CD4-positive, alpha-beta T cell treated with Interferon alpha-2 for 1 hour (primary cell): ENCODE data around the gene PHC2.

Source experiments
- DNase-seq, 2 donors: peaks; one replicate each; pipeline ENCODE4 v3.0.0-alpha.2; 2020 to 2022

The PHC2 gene

DNA sequence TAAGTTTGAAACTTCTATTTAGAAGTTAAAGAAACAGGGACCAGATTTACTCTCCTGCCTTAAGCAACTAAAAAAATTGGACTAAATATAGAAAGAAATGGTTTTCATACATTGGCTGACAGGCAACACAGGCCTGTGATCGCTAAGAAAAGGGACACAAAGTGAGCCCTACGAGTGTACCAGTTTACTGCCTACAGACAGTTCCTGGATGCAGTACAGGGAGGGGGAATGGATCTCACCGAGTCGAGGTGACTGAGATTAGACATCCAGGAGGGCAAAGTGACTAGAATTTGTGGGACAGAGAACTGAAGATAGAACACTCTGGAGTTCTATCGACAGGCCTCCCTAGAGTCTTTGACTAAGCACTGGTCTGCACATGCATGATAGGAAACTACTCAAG, 16.0 kb downstream of the PHC2 start:
- no peak for DNase-seq

DNA sequence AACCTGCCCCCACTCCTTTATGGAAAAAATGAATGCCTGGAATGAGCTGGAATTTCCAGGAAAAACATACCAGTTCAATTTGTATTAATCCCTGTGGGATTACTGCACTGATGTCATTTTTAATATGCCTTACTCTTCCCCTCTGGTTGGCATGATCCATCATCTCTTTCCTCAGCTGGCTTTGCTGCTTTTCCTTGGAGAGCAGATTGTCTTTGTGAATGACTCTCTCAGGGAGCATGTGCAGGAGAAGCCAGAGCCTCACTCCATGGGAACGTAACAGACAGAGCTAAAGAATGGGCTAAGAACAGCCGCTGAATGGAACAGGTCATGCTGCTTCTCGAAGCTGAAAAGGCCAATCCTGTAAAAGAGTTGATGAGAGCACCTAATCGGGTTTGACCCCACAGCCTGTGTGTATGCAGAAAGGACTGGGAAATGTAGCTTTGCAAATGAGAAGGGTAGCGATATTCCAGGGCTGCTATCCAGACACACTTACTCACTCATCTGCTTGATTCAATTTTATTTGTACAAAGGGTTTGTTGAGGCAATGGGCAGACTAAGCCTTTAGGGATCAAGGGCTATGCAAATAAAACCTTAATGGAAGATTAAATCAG, 20.7 kb downstream of the PHC2 start:
- no peak for DNase-seq

DNA sequence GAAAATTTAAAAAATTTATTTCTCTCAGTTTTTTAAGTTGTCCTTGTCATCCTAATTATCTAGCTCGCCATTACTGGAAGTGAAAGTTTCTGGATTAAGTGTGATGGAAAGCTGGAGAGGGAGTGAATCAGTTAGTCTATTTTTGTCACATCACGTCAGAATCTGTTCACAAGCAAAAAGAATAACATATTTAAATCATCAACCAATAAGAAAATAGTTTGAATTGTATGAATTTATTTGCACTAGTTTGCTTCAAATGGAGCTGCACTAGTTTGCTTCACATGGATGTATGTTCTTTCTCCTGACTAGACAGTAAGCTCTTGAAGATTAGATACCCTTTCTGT, 22.8 kb downstream of the PHC2 start:
- no peak for DNase-seq

DNA sequence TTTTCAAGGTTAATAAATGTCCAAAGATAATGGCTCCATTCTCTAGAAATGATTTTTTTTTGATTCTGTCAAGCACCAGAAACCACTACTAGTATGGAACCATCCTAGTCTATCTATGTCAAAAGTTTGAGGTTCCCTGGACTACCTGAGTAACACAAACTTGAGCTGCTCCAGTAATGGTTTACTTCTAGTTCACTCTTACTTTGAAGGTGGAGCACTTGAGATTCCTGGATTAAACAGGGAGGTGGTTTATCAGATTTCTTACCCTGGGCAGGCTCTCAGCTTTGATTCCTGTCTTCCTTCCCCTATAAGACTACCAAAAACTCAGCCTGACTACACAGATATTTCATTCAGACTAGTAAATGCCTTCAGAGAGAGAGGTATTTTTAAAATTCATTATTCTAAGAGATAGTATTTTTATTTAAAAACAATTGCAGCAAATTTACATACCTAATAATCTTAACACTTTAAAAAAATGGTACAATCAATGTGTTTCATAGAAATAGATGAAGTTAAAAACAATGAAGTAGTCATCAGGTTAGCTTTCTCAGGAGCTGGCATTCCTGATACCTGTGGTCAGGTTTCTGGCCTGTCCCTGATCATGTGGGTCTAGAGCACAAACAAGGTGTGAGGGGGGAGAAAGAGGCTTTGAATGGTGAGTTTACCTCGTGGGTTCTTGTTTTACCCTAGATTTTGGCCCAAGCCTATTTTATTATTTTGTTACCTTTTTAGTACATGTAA, 23.4 kb downstream of the PHC2 start:
- no peak for DNase-seq

DNA sequence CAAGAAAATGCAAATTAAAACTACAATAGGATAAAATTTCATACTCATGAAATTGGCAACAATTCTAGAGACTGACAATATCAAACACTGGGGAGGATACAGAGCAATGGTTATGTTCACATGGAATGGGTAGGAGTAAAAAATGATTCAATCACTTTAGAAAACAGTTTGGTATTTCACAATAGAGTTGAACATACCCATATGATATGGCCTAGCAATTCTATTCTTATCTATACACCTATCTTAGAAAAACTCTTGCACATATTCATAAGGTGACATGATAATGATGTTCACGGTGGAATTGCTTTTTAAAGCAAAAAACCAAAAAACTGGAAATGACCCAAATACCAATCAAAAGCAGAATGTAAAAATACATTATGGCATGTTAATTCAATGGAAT, 28.7 kb downstream of the PHC2 start:
- no peak for DNase-seq

DNA sequence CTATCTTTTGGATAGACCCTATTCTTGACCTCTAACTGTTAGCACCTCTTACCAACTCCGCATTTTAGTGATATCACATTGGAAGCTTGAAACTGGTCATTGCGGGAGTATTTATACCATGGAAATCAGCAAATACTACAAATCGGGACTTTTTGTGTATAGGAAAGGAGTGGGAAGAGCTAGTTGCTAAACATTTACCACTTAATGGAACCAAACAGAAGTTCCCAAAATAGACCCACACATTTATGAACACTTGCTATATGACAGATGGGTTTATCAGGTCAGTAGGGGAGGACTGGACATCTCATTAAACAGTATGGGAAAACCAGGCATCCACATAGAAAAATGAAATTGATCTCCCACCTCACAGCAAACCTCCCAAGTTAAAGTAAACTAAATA, 29.4 kb downstream of the PHC2 start:
- DNase-seq: no peak

DNA sequence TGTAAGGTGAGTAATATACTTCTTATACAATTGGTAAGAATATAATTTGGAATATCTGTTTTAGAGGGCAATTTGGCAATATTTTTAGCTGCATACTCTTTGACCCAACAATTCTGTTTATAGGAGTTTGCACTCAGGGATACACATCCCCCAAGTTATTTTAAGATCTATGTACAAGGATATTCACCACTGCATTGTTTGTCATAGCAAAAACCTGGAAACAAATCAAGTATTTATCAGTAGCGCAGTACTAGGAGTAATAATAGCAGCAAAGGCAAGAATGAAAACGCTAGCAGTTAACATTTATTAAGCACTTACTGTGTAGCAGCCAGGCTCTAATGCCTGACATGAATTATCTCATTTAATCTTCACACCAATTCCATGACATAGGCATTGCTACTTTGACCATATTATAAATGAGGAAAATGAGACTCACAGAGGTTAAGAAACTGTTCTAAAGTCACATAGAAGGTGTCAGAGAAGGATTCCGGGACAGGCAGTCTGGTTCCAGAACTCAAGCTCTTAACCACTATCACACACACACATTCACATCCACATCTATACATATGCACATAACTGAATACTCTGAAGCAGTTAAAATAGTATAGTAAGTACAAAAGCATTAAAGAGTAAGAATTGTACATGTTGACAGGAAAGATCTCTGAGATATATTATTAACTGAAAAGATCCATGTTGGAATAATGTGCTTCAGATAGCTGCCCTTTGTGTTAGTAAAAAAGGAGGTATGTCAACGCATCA, 30.6 kb downstream of the PHC2 start:
- no peak for DNase-seq

DNA sequence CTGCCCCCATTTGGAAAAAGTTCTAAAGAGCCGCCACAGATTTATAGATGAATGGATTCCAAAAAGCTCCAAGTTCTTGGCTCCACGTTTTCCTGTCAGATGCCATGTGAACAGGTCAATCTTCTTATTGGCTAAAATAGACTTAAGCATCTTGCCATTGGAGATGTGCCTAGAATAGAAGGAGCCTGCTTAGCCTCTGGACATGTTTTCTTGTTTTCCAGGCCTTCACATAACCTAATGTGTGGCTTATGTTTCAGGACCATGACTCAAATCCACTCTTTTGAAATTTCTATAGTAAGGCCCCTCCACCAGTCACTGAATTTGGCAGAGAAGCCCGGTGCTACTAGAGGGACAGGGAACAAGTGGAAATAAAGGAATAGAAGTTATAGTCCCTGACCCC, 31.5 kb downstream of the PHC2 start:
- no peak for DNase-seq

DNA sequence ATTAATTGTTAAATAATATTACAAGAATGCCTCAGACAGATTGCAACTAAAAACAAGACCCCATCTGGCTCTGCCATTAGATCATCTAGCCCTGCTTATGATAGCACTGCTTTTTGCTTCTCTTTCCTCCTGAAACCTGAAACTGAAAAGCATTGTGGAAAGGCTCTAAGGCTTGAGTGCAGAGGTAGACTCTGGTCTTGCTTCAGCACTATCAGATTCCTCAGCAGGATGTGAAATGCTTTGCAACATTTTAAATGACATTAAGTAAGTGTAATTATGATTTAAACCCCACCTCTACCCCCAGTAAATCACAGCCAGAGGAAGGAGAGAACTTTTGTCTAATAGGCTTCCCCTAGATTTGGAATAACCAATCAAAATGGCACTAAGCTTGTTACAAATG, 32.9 kb downstream of the PHC2 start:
- no peak for DNase-seq

DNA sequence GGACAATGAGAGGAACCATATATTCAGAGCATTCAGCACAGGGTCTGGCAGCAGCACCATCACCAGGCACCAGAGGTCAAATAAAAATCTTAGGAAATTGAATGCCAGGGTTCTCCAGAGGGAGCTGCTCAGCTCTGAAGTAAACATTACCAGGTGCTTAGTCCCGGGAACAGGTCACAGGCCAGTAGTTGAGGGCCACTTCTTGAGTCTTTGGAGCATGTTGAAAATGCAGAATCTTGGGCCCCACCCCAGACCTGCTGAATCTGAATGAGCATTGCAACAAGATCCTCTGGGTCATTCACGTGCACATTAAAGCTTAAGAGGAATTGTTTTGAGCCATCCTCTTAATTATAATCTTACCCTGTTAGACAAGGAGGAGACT, 33.8 kb downstream of the PHC2 start:
- no peak for DNase-seq

DNA sequence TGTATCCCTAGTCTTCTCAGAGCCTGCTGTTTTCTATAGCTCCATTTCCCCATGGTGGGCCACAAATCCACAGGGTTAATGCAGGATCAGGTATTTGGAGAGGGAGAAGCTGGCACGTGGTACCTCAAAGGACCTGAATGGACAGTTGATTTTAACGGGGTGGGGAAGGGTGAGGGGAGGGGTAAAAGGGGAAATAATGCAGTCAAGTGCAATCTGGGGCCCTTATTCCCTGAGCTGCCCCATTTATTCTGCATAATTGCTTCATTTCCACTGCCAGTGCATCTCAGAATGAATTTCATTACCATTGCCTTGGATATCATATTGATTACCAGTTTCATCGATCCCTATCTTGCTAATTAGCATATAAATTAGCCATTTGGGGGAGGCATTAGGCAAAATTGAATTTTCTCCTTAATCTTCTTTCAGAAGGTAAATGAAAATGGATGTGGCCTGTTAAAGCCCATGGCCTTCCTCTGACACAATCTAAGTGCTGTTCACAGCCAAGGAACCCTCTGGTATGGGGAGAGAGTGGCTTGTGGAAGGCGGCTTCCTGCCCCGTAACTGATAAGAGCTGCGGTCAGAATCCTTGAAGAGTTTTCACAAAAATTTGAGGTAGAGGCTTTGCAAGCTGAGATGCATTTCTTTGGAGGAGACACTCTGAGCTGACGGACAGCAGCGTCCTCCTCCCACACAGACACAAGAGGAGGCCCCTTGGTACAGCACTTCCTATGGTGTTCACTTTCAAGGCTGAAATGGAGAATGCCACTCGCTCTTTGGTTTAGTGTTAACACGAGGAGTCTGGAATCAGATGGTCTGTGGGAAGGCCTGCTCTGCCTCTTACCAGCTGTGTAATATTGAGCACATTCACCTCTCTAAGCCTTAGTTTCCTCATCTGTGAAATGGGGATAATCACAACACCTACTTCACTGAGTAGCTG, 34.4 kb downstream of the PHC2 start:
- DNase-seq: peak in 1 of 2 donors; percentile 3

DNA sequence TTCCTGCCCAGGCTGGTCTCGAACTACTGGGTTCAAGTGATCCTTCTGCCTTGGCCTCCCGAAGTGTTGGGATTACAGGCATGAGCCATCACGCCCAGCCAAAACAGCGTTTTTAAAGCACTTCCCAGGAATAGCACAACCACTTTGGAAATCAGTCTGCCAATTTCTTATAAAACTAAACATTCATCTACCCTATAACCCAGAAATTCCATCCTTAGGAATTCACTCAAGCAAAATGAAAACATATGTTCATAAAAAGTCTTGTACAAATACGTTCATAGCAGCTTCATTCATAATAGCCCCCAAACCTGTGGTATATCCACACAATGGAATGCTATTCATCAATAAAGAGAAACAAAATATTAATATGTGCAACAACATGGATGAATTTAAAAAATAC, 36.1 kb downstream of the PHC2 start:
- DNase-seq: no peak

DNA sequence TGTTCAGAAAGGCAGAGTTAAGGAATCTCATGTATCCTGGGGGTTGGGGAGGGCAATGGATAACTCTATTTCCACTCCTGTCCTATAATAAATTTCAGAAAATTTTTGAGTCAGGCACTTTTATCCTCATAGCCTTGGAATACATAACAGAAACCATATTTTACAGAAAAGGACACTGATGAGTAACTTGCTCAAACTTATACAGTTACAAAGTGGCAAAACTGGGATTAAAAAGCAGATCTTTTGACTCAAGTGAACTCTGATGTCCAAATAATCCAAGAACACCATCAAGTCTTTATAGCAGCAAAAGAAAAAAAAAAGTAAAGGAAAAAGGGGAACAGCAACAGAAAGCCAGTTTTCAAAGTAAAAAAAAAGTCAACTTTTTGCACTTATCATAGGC, 36.9 kb downstream of the PHC2 start:
- DNase-seq: no peak

DNA sequence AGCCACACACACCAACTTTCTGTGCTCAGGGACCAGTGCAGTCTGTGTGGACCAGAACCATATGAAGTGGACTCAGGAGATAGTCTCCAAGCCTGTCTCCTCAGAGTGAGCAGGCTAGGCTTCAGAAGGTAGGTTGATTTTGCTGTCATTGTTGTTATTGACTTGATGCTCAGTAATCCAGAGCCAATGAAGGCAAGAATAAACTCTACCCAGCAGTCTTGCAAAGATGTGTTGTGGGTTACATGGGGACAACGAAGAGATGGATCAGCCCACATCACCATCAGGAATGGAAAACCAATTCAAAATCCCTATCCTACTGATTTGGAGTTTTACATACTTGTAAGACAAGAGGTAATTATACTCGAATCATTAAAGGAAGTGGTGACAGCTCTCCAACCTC, 37.4 kb downstream of the PHC2 start:
- DNase-seq: no peak

DNA sequence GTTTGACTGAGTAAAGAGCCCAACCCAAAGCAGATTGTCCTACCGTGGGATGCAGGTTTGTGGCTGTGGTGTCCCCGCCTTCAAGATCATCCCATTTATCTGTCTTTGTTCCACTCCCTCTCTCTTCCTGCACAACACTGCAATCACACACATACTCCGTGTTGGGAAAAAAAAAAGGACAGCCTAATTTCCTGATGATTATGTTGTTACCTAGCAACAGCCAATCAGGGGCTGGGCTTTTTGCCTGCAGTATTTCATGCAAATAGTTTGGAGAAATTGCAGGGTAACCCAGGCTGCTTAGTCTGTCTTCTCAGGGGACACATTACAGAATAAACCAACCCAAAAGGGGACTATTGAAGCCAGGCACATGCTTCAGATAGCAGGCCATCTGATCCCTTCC, 38.3 kb downstream of the PHC2 start:
- no peak for DNase-seq

DNA sequence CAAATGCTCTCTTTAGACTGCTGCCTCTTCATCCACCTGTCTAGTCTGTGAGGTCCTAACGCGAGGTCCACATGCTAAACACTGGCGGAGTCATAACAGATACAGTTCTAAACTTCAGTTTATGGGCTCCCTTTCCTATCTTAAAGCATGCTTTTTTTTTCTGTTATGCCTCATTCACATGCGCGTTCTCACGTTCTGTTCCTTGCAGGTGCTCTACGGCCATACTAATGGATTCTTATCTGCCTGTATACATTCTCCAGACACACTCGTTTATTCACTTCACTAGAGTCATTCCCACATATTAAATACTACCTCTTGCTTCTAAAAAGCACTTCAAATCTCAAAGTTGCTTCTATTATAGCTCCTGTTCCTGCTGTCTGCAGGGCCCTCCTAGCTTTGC, 38.7 kb downstream of the PHC2 start:
- DNase-seq: no peak

DNA sequence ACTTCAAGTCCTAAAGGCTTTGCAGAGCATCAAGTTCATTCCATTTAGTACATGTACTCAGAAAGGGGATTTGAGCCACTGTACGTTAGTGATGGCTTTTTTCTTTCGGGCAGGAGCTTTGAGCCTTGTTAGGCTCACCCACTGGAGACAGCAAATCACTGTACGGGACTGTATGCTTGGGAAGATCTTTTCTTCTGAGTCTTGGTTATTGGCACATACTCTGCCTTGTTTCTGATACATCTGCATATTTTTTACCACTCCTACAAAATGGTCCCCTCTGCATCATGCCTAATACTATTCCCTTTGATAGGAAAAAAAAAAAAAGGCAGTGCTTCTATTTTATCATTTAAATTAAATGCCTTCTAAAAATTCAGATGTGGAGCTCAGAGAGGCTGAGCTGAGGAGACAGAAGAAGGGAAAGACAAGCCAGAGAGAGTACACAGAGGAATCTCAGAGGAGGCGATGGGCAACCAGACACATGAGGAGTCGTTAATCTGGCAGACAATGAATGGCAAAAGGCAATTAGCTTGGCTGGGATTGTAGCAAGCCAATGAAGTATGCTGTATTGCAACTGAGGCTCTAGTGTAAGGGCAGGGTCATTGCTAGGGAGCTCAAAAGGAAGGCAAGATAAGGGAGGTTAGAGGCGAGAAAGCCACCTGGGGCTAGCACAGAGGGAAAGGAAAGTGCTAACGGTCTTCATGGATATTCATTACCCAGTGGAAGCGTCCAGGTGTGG, 39.4 kb downstream of the PHC2 start:
- DNase-seq: no peak

DNA sequence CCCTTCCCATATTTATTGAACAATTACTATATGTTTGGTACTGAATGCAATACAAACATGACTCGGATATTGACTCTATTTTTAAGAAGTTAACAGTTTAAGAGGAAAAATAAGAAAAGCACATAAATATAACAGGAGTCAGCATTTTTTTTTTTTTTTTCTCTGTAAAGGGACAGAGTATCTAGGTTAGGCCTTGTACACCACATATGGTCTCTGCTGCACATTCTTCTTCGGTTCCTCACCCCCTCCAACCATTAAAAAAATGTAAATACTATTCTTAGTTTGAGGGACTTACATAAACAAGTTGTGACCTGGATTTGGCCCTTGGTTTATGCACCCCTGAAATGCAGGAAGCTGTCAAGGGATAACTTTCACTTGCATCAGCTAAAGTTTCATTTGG, 40.4 kb downstream of the PHC2 start:
- DNase-seq: no peak

DNA sequence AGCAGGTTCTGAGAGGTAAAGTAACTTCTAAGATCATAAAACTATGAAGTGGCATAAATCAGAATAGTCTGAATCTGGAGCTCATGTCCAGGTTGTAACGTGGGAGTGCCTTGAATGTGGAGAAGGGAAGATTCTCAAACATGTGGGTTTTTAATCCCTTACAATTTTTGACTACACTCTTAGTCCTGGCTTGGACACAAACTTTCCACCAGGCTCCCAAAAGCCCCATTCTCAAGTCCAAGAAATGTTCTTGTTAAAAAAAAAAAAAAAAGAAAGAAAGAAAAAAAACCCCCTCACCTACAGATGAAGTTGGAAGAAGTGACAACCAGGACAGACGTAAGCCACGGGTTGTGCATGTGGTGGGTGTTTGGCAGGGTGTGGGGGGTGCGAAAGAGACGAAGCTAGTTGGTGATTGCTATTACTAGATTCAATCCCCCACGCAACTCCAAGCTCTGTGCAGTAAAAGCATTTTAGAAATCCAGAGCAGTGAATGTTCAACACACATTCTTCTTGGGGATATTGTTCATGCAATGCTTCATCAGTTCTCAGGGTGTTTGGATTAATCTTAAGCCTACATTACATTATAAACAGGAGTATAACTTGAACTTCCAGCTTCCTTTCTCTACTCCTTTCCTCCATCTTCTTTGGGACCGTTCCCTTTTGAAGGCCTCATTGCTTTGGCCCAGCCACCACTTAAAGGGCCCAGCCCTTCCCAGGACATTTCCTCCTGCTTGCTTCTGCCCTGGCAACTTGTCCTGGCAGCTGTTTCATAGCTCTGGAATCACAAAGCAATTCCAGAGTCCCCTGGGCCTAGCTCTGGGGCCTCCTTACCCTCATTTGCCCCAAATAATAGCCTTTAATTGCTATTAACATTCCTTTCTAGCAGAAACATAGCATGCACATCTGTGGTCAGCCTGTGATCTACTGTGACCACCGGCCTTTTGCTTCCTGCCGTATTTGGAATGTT, 41.8 kb downstream of the PHC2 start:
- DNase-seq: no peak

DNA sequence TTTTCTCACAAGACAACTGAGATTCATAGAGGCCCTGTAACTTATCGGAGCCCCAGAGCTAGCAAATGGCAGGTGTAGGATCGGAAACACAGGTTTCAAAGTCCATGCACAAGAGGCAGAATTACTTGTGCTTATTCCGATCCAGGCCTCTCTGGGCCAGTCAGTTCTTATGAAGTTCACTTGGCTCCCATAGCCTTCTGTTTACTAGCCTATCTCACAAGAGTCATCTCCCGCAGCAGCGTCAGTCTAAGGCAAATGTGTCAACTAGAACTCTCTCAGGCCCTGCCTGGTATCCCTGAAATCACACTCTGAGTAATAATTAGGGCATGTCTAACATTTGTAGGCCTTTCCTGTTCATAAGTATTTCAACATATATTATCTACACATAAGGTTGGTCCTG, 43.3 kb downstream of the PHC2 start:
- no peak for DNase-seq

DNA sequence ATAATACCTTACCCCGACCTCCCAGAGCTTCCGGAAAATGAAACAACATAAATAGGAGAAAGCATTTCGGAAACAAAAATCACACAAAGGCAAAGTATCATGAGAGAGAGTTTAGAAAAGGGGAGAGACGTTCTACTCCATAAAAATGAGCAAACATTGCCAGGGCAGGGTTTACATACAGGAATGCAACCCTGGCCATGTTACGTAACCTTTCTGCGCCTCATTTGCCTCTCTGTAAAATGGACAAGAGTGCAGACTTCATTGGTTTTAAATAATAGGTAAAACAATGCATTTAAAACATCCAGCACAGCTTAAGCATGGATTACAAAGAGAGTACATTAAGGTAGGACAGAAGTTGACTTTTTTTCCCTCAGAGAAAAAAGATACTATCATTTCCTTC, 45.6 kb downstream of the PHC2 start:
- DNase-seq: no peak
